HG02981 (cell line): ENCODE data around the gene R3HDM2.
"Not testable (repeated sequence)": the region's sequence is repeated elsewhere in the genome, so short reads cannot be mapped to it uniquely, and the experiment has no call there.

Source experiments
- ATAC-seq: cut with Tn5 transposase; IDR thresholded peaks from one replicate; pipeline ENCODE4 v1.9.1; 2021; ENCODE audit warnings: mild to moderate bottlenecking, moderate library complexity; ENCODE audit not compliant: unreplicated experiment

The R3HDM2 gene

DNA sequence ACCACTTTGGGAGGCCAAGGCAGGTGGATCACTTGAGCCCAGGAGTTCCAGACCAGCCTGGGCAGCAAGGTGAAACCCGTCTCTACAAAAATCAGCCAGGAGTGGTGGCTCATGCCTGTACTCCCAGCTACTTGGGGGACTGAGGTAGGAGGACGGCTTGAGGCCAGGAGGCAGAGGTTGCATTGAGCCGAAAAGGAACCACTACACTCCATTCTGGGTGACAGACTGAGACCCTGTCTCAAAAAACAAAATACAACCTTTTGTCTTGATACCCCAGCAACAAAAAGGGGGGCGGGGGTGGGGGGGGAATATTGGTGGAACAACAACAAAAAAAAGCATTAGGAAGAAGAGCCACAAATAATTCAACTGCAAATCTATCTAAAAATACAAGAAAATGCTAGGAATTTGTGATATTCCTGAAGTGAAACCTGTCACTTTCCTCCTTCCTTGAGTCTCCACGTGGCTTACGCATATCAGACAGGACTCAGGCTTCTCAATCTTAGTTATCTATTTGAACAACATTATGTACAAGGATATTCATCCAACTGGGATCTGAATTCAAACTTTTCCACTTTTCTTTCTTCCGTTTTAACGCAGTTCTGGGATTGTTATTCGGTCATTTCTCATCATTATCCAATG is 1.3 kb downstream of the R3HDM2 start:
- no peak for ATAC-seq

DNA sequence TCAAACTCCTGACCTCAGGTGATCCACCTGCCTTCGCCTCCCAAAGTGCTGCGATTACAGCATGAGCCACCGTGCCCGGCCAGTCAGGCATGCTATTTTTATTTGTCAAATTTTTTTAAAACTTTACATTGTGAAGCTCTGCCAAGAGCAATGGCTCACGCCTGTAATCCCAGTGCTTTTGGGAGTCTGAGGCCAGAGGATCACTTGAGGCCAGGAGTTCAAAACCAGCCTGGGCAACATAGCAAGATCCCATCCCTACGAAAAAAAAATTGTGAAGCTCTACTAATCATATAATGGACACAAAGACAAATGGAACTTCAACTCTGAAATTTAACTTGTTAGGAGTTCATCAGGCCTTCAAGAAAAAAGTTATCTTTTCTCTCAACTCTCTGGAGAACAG is 1.9 kb downstream of the R3HDM2 start:
- ATAC-seq = no peak

DNA sequence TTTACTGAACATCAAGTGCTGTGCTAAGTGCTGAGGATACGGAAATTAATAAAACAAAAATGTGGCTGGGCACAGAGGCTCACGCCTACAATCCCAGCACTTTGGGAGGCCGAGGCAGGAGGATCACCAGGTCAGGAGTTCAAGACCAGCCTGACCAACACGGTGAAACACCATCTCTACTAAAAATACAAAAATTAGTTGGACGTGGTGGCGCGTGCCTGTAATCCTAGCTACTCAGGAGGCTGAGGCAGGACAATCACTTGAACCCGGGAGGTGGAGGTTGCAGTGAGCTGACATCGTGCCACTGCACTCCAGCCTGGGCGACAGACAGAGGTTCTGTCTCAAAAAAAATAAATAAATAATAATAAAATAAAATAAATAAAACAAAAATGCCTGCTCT is 3.9 kb downstream of the R3HDM2 start:
- ATAC-seq = not testable (repeated sequence)

DNA sequence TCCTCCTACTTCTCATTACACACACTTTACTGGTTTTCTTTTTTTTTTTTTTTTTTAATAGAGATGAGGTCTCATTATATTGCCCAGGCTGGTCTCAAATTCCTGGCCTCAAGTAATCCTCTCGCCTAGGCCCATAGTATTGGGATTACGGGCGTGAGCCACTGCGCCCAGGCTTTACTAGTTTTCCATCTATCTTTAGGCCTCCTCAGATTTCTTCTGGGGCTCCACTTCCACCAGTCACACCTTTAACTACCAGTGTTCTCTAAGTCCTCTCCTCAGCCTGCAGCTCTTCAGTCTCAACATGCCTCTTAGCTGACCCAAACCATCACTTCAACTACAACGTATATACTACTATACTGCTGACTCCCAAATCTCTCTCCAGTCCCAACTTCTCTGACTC is 10.4 kb downstream of the R3HDM2 start:
- ATAC-seq = no peak

DNA sequence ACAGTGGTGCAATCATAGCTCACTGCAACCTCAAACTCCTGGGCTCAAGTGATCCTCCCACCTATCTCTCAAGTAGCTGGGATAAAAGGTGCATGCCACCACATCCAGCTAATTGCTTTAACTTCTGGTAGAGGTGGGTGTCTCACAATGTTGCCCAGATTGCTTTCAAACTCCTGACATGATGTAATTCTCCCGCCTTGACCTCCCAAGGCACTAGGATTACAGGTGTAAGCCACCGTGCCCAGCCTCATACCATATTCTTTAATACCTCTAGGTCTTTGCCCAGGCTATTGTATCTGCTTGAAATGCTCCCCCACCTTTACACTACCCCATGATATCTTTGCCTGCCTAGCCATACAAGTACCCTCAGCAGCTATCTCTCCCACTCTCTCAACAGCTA is 11.3 kb downstream of the R3HDM2 start:
- no peak for ATAC-seq

DNA sequence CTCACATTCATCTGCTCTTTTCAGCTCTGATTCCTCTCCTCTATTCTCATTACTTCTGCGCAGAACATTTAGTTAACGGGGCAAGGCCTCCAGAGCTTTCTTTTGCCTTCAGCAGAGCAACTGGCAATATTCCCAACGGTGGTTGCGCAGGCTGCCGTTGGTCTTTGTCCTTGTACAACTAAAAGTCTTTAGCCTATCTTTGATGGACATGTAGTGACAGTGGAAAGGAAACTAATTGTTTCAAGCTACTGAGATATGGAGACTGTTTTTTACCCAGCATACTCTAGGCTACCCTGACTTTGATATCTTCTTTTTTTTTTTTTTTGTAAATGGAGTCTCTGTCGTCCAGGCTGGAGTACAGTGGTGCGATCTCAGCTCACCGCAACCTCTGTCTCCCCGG is 12.6 kb downstream of the R3HDM2 start:
- no peak for ATAC-seq

DNA sequence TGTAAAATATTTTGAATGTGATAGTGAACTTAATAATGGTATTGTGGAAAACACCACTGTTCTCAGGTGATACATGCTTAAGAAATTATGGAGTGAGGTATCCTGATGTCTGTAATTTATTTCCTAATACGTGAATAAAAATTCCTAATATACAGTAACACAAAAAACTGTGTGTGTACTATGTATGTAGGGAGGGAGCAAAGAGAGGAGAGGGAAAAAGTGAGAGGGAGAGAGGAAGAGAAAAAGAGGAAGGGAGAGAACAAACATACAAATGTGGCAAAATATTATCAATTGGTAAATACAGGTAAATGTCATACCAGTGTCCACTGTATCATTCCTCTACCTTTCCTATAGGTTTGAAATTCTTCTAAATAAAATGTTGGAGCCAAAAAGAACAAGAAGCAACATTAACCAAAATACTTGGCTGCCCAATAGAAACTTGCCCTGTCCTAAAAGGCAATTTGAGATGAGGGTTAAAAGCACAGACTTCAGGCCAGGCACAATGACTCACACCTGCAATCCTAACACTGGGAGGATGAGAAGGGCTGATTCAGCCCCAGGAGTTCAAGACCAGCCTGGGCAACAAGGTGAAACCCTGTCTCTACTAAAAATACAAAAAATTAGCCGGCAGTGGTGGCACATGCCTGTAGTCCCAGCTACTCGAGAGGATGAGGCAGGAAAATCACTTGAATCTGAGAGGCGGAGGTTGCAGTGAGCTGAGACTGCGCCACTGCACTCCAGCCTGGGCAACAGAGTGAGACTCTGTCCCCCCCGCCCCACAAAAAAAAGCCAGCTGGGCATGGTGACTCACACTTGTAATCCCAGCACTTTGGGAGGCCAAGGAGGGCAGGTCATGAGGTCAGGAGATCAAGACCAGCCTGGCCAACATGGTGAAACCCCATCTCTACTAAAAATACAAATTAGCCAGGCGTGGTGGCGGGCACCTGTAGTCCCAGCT is 14.5 kb downstream of the R3HDM2 start:
- ATAC-seq = no peak

DNA sequence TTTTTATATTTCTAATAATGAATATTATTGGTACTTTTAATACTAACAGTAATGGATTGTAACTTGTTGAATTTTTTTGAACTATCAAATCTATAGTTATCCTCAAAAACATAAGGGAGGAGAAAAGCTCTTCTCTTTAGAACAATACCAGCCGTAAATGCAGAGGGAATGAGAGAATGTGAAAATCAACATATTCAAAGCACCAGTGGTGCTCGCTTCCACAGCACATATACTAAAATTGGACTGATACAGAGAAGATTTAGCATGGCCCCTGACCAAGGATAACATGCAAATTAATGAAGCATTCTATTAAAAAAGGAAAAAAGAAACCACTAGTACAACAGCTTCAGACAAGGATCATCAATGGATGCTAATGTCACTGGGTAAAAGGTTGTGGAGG is 15.8 kb downstream of the R3HDM2 start:
- no peak for ATAC-seq

DNA sequence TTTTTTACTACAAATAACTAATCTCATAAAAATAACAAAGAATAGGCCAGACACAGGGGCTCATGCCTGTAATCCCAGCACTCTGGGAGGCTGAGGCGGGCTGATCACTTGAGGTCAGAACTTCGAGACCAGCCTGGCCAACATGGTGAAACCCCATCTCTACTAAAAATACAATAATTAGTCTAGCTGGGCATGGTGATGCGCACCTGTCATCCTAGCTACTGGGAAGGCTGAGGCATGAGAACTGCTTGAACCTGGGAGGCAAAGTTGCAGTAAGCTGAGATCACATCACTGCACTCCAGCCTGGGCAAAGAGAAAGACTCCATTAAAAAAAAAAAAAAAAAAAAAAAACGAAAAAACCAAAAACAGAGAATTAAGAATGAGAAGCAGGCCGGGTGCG is 16.7 kb downstream of the R3HDM2 start:
- ATAC-seq = not testable (repeated sequence)

DNA sequence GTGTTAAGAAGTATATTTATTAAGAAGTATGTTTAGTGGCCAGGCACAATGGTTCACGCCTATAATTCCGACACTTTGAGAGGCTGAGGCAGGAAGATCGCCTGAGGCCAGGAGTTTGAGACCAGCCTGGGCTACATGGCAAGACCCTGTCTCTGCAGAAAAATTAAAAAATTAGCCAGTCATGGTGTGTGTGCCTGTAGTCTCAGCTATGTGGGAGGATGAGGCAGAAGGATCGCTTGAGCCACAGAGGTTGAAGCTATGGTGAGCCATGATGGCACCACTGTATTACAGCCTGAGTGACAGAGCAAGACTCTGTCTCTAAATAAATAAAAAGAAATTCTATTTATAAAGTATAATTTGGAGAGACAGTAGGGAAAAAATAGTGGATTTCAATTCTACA is 20.3 kb downstream of the R3HDM2 start:
- no peak for ATAC-seq

DNA sequence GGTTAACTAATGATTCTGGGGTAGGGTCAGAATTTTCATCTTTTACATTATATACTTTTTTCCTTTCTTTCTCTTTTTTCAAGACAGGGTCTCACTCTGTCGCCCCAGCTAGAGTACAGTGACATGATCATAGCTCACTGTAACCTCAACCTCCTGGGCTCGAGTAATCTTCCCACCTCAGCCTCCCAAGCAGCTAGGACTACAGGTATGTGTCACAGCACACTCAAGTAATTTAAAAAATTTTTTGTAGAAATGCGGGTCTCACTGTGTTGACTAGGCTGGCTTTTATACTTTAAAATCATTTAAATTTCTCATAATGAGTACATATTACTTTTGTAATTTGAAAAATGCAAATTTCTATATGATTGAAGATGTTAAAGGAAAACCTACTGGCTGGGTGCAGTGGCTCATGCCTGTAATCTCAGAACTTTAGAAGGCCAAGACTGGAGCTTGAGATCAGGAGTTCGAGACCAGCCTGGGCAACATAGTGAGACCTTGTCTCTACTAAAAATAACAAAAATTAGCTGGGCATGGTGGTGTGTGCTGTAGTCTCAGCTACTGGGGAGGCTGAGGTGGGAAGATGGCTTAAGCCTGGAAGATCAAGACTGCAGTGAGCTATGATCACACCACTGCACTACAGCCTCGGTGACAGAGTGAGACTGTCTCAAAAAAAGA is 25.7 kb downstream of the R3HDM2 start:
- no peak for ATAC-seq

DNA sequence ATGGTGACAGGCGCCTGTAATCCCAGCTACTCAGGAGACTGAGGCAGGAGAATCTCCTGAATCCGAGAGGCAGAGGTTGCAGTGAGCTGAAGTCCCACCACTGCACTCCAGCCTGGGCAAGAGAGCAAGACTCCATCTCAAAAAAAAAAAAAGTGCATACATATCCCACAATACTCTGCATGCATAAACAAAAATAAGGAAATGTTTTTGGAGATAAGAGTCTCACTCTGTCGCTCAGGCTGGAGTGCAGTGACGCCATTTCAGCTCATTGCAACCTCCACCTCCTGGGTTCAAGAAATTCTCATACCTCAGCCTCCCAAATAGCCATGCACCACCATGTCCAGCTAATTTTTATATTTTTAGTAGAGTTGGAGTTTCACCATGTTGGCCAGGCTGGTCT is 28.7 kb downstream of the R3HDM2 start:
- not testable (repeated sequence) for ATAC-seq

DNA sequence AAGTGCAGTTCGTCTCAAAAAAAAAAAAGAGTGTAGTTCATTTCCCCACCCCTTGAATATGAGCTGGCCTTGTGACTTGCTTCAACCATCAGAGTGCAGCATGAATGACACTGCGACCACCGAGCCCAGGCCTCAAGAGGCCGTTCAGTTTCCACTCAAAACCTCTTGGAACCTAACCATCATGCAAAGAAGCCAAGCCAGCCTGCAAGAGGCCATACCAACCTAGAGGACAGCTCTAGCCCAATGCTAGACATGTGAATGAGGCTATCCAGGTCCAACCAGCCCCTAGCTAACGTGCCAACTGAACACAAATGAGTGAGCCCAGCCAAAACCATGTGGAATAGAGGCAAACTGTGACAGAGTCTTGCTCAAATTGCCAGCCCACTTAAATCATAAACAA is 29.7 kb downstream of the R3HDM2 start:
- no peak for ATAC-seq

DNA sequence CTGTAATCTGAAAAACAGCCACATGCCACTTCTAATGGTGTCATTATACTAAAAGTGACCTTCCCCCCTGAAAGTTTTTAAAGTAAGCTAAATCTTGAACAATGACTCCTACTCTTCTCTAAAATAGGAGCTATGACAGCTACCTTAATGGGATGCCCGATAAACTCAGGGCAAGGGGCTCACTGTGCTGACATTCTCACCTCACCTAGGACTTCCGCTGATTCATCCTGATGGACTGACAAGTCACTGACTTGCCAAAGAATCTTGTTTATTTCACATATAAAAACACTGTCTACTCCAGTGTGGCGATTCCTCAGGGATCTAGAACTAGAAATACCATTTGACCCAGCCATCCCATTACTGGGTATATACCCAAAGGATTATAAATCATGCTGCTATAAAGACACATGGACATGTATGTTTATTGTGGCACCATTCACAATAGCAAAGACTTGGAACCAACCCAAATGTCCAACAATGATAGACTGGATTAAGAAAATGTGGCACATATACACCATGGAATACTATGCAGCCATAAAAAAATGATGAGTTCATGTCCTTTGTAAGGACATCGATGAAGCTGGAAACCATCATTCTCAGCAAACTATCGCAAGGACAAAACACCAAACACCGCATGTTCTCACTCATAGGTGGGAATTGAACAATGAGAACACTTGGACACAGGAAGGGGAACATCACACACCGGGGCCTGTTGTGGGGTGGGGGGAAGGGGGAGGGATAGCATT is 31.0 kb downstream of the R3HDM2 start:
- not testable (repeated sequence) for ATAC-seq

DNA sequence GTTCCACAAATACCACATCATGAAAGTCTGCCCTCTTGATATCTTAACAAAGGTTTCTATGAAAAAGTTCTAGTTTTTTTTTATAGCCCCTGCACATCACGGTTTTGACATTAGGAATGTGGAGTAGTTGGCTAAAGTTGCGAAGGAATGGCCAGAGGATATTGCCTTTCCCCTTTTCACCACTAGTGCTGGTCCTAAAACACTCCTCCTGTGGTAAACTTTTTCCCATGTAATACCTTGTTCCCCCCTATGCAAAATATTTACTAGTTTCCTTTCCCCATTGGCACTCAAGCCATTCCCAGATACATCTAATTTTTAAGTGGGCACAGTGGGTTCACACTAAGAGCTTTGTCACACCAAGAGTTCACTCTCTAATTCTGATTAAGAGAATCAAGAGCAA is 33.4 kb downstream of the R3HDM2 start:
- no peak for ATAC-seq

DNA sequence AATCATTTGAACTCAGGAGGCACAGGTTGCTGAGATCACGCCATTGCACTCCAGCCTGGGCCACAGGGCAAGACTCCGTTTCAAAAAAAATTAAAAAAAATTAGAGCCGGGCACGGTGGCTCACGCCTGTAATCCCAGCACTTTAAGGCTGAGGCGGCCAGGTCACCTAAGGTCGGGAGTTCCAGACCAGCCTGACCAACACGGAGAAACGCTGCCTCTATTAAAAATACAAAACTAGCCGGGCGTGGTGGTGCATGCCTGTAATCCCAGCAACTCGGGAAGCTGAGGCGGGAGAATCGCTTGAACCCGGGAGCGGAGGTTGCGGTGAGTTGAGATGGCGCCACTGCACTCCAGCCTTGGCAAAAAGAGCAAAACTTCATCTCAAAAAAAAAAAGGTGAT is 35.7 kb downstream of the R3HDM2 start:
- ATAC-seq = no peak

DNA sequence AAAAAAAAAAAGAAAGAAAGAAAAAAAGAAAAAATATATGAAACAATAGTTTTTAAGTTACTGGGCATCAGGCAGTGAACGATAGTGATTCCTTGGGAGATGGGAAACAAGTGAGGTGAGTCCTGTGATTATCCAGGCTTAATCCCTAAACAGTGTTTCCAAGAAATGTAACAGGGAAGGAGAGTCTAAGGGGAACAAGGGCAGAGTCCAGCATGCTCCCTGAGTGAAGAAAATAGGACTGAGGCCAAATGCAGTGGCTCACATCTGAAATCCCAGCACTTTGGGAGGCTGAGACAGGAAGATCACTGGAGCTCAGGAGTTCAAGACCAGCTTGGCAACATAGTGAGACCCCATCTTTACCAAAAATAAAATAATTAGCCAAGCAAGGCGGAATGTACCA is 40.7 kb downstream of the R3HDM2 start:
- no peak for ATAC-seq

DNA sequence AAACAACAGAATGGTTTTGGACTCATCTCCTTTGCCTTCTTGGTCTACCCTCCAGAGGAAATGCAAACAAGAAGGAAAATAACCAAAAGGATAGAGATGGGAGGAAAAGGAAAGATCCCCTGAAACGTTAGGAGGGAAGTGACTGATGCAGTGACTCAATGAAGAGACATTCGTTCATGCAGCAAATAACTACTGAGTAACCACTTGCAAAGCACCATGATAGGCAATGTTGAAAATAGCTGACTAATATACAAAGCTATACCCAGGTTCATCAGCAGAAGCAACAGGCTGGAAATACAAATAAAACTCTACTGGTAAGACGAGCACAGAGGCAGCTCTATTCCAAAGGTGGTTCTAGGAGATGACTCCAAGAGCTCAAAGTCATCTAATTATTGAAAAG is 41.8 kb downstream of the R3HDM2 start:
- no peak for ATAC-seq

DNA sequence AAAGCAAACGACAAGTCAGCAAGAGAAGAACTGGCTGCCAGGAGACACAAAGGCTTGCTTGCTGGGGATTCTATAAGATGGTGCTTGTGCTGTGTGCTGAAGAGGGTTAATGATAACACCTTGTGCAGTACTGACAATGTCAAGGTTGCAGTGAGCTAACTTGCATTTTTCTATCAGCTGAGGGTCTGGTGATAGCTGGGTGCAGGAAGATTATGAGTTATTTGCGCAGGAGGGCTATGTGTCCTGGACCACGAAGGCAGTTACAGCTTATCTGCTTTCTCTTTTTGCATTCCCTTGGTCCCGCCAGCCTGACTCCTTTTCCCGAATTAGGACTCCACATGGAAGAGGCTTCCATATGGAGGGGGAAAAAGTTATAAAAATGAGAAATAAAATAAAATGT is 42.4 kb downstream of the R3HDM2 start:
- ATAC-seq = no peak

DNA sequence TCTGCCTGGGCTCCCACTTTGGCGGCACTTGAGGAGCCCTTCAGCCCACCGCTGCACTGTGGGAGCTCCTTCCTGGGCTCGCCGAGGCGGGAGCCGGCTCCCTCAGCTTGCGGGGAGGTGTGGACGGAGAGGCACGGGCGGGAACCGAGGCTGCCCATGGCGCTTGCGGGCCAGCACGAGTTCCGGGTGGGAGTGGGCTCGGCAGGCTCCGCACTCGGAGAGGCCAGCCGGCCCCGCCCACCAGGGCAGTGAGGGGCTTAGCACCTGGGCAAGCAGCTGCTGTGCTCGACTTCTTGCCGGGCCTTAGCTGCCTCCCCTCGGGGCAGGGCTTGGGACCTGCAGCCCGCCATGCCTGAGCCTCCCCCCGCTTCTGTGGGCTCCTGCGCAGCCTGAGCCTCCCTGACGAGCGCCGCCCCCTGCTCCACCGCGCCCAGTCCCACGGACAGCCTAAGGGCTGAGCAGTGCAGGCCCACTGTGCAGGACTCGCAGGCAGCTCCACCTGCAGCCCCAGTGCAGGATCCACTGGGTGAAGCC is 44.6 kb downstream of the R3HDM2 start:
- ATAC-seq = no peak

DNA sequence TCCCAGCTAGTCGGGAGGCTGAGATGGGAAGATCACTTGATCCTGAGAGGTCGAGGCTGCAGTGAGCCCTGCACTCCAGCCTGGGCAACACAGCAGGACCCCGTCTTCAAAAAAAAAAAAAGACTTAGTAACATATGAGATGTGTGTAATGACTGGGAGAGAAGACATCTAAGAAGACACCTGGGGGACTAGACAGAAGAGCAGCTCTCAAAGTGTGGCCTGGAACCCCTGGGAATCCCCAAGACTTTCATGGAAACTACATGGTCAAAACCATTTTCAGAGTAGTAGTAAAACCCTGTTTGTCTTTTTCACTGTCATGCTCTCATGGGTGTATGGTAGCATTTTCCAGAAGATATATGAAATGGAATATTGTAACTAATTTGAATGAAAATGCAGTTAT is 45.3 kb downstream of the R3HDM2 start:
- no peak for ATAC-seq
